Calu3 (cell line): Measurements from ENCODE around the gene PCNX1. TPM values are rescaled to one million over a fixed set of nuclear protein-coding genes. Genes with fewer than 3 reads are reported as not detected.

ENCODE experiments used
- BruUV-seq: library from RNA; stranded (reverse); fragments of 400-500 nt; replicated peaks from 2 replicates; lab custom pipeline; 2021; lab: Mats Ljungman, UMichigan
- CTCF ChIA-PET: fragments of 300-600 bp; sonication (Branson Sonifier 250); formaldehyde crosslinking; loops from one replicate; lab custom pipeline; 2022; ENCODE audit warnings: antibody characterized with exemption; lab: Charles Lee
- DNase-seq: peaks from one replicate; pipeline ENCODE4 v3.0.0; 2022
- H3K27ac Mint-ChIP-seq: one replicate; pipeline ENCODE4 v1.8.0; 2022; ENCODE audit warnings: mixed read lengths; ENCODE audit not compliant: unreplicated experiment
- H3K27me3 Mint-ChIP-seq: one replicate; pipeline ENCODE4 v1.8.0; 2022; ENCODE audit warnings: mixed read lengths; ENCODE audit not compliant: unreplicated experiment
- H3K36me3 Mint-ChIP-seq: one replicate; pipeline ENCODE4 v1.8.0; 2022; ENCODE audit warnings: mild to moderate bottlenecking, moderate library complexity, mixed read lengths; ENCODE audit not compliant: insufficient read depth, unreplicated experiment
- H3K4me1 Mint-ChIP-seq: one replicate; pipeline ENCODE4 v1.8.0; 2022; ENCODE audit warnings: mild to moderate bottlenecking, low read depth, mixed read lengths; ENCODE audit not compliant: unreplicated experiment
- H3K4me3 Mint-ChIP-seq: one replicate; pipeline ENCODE4 v1.8.0; 2022; ENCODE audit warnings: mild to moderate bottlenecking, low read depth, moderate library complexity, mixed read lengths; ENCODE audit not compliant: unreplicated experiment
- H3K9me3 Mint-ChIP-seq: one replicate; pipeline ENCODE4 v1.8.0; 2022; ENCODE audit warnings: low read depth, mixed read lengths; ENCODE audit not compliant: unreplicated experiment
- CTCF ChIP-seq: fragments of 200-600 bp; IDR thresholded peaks from one replicate; pipeline ENCODE4 v1.8.0; 2022; ENCODE audit warnings: antibody characterized with exemption; ENCODE audit not compliant: unreplicated experiment
- intact Hi-C: fragments of 100-400 bp; cut with micrococcal nuclease; formaldehyde crosslinking; loops from one replicate; pipeline ENCODE4 v1.10.0; 2022; ENCODE audit not compliant: unreplicated experiment
- total RNA-seq: library from RNA; stranded (reverse); gene quantifications from 2 replicates; pipeline ENCODE4 v1.2.3, GENCODE V29; 2022

Gene PCNX1
- total RNA-seq, 1 experiment from 2014 or later: 34.1 TPM

GRCh38 chr14:70993931-70994330, 86.7 kb downstream of the PCNX1 start:
- intact Hi-C loops: no loop called here
- no peaks in the 10 kb centered on the region for H3K36me3 Mint-ChIP-seq
- no peaks in the 10 kb centered on the region for H3K27me3 Mint-ChIP-seq
- no peak overlapping the region for H3K27ac Mint-ChIP-seq
- CTCF ChIA-PET: no interaction called here
- H3K4me3 Mint-ChIP-seq: no peak overlapping the region
- no TSS peak for BruUV-seq
- no peaks in the 10 kb centered on the region for H3K9me3 Mint-ChIP-seq
- no peak for TF ChIP-seq CTCF
- peaks cover 8% of the 10 kb centered on the region for H3K4me1 Mint-ChIP-seq
- no peak for DNase-seq

GRCh38 chr14:70995211-70995610, 88.0 kb downstream of the PCNX1 start:
- no TSS peak for BruUV-seq
- Mint-ChIP-seq H3K4me1 (peaks cover 8% of the 10 kb centered on the region), H3K9me3 (no peaks in the 10 kb centered on the region), H3K4me3 (no peak overlapping the region), H3K27ac (no peak overlapping the region), H3K36me3 (no peaks in the 10 kb centered on the region), H3K27me3 (no peaks in the 10 kb centered on the region)
- TF ChIP-seq CTCF: no peak
- CTCF ChIA-PET: no interaction called here
- no peak for DNase-seq
- intact Hi-C loops: no loop called here

- CTCF ChIA-PET: no interaction called here
- BruUV-seq: no TSS peak
These were observed 88.4 kb downstream of the PCNX1 start for GRCh38 chr14:70995671-70996070.

GRCh38 chr14:70999117-70999516, 91.9 kb downstream of the PCNX1 start:
- H3K4me3 Mint-ChIP-seq: no peak overlapping the region

More at GRCh38 chr14:70995671-70996070, 88.4 kb downstream of the PCNX1 start:
- intact Hi-C loops: no loop called here
- peaks cover 8% of the 10 kb centered on the region for H3K4me1 Mint-ChIP-seq
- no peak overlapping the region for H3K4me3 Mint-ChIP-seq
- DNase-seq: peak; percentile 14
- no peaks in the 10 kb centered on the region for H3K9me3 Mint-ChIP-seq
- H3K27ac Mint-ChIP-seq: no peak overlapping the region
- no peaks in the 10 kb centered on the region for H3K27me3 Mint-ChIP-seq
- H3K36me3 Mint-ChIP-seq: no peaks in the 10 kb centered on the region
- TF ChIP-seq CTCF: no peak

More at GRCh38 chr14:70999117-70999516, 91.9 kb downstream of the PCNX1 start:
- no peaks in the 10 kb centered on the region for H3K9me3 Mint-ChIP-seq
- no peaks in the 10 kb centered on the region for H3K36me3 Mint-ChIP-seq
- CTCF ChIA-PET: no interaction called here
- no peak overlapping the region for H3K27ac Mint-ChIP-seq
- peaks cover 8% of the 10 kb centered on the region for H3K4me1 Mint-ChIP-seq
- DNase-seq: no peak
- BruUV-seq: no TSS peak
- H3K27me3 Mint-ChIP-seq: no peaks in the 10 kb centered on the region
- TF ChIP-seq CTCF: no peak
- intact Hi-C loops: no loop called here
